ENCODE data around the gene COG1. TPM values are rescaled to one million over a fixed set of nuclear protein-coding genes. Genes with fewer than 3 reads are reported as not detected.
A peak's percentile ranks its signal among the peaks of the same experiment; 100 is the strongest.

COG1 gene
- total RNA-seq, 1 donor from 2014 or later, result 31.5 TPM

GRCh38 chr17:73179387-73179786, 13.5 kb upstream of the COG1 start:
- no peak overlapping the region for H3K27ac Mint-ChIP-seq
- H3K4me1 Mint-ChIP-seq (ENCODE audit: low read depth), result no peaks in the 10 kb centered on the region
- no peaks in the 10 kb centered on the region for H3K9me3 Mint-ChIP-seq
- H3K36me3 Mint-ChIP-seq (ENCODE audit: low read depth), result no peaks in the 10 kb centered on the region
- intact Hi-C loops (cut with micrococcal nuclease), result no loop called here
- no peak overlapping the region for H3K4me3 Mint-ChIP-seq (ENCODE audit: low read depth)
- DNase-seq (ENCODE audit: low spot score), result no peak
- H3K27me3 Mint-ChIP-seq (ENCODE audit: low read depth), result no peaks in the 10 kb centered on the region

GRCh38 chr17:73179878-73180277, 13.0 kb upstream of the COG1 start:
- H3K27ac Mint-ChIP-seq, result no peak overlapping the region
- no peak overlapping the region for H3K4me3 Mint-ChIP-seq (ENCODE audit: low read depth)
- H3K4me1 Mint-ChIP-seq (ENCODE audit: low read depth), result no peaks in the 10 kb centered on the region
- no peak for DNase-seq (ENCODE audit: low spot score)
- intact Hi-C loops (cut with micrococcal nuclease), result no loop called here
- H3K9me3 Mint-ChIP-seq, result no peaks in the 10 kb centered on the region
- no peaks in the 10 kb centered on the region for H3K36me3 Mint-ChIP-seq (ENCODE audit: low read depth)
- H3K27me3 Mint-ChIP-seq (ENCODE audit: low read depth), result no peaks in the 10 kb centered on the region

GRCh38 chr17:73182616-73183310, 10.1 kb upstream of the COG1 start:
- H3K27me3 Mint-ChIP-seq (ENCODE audit: low read depth), result no peaks in the 10 kb centered on the region
- no peak for DNase-seq (ENCODE audit: low spot score)
- H3K36me3 Mint-ChIP-seq (ENCODE audit: low read depth), result no peaks in the 10 kb centered on the region
- intact Hi-C loops (cut with micrococcal nuclease), result no loop called here
- no peak overlapping the region for H3K27ac Mint-ChIP-seq
- no peaks in the 10 kb centered on the region for H3K9me3 Mint-ChIP-seq
- H3K4me3 Mint-ChIP-seq (ENCODE audit: low read depth), result no peak overlapping the region
- no peaks in the 10 kb centered on the region for H3K4me1 Mint-ChIP-seq (ENCODE audit: low read depth)

GRCh38 chr17:73184136-73184993, 8.5 kb upstream of the COG1 start:
- Mint-ChIP-seq H3K27ac (peak overlapping the region; percentile 8), H3K4me1 (ENCODE audit: low read depth) (no peaks in the 10 kb centered on the region)

GRCh38 chr17:73186283-73187050, 6.4 kb upstream of the COG1 start:
- Mint-ChIP-seq H3K27me3 (ENCODE audit: low read depth) (no peaks in the 10 kb centered on the region), H3K27ac (no peak overlapping the region), H3K36me3 (ENCODE audit: low read depth) (peaks cover 3% of the 10 kb centered on the region), H3K4me3 (ENCODE audit: low read depth) (no peak overlapping the region), H3K9me3 (no peaks in the 10 kb centered on the region), H3K4me1 (ENCODE audit: low read depth) (peaks cover 7% of the 10 kb centered on the region)
- intact Hi-C loops (cut with micrococcal nuclease), result no loop called here
- no peak for DNase-seq (ENCODE audit: low spot score)

More at GRCh38 chr17:73184136-73184993, 8.5 kb upstream of the COG1 start:
- Mint-ChIP-seq H3K9me3 (no peaks in the 10 kb centered on the region), H3K4me3 (ENCODE audit: low read depth) (no peak overlapping the region), H3K36me3 (ENCODE audit: low read depth) (no peaks in the 10 kb centered on the region), H3K27me3 (ENCODE audit: low read depth) (no peaks in the 10 kb centered on the region)
- DNase-seq (ENCODE audit: low spot score), result no peak
- intact Hi-C loops (cut with micrococcal nuclease), result no loop called here

GRCh38 chr17:73187203-73187769, 5.6 kb upstream of the COG1 start:
- Mint-ChIP-seq H3K4me3 (ENCODE audit: low read depth) (no peak overlapping the region), H3K27ac (no peak overlapping the region), H3K4me1 (ENCODE audit: low read depth) (peaks cover 7% of the 10 kb centered on the region), H3K36me3 (ENCODE audit: low read depth) (peaks cover 3% of the 10 kb centered on the region), H3K27me3 (ENCODE audit: low read depth) (no peaks in the 10 kb centered on the region), H3K9me3 (no peaks in the 10 kb centered on the region)
- no peak for DNase-seq (ENCODE audit: low spot score)
- intact Hi-C loops (cut with micrococcal nuclease), result no loop called here

GRCh38 chr17:73188011-73188410, 4.8 kb upstream of the COG1 start:
- Mint-ChIP-seq H3K27ac (no peak overlapping the region), H3K4me3 (ENCODE audit: low read depth) (no peak overlapping the region), H3K27me3 (ENCODE audit: low read depth) (no peaks in the 10 kb centered on the region), H3K9me3 (no peaks in the 10 kb centered on the region), H3K4me1 (ENCODE audit: low read depth) (peaks cover 8% of the 10 kb centered on the region), H3K36me3 (ENCODE audit: low read depth) (peaks cover 3% of the 10 kb centered on the region)
- intact Hi-C loops (cut with micrococcal nuclease), result no loop called here
- DNase-seq (ENCODE audit: low spot score), result no peak

- intact Hi-C loops (cut with micrococcal nuclease), result loop anchor here (5.0 kb wide), 1 partner anchor 123 kb away; the partner anchor contains the start of gene CDC42EP4
- peaks cover 3% of the 10 kb centered on the region for H3K36me3 Mint-ChIP-seq (ENCODE audit: low read depth)
Measured at GRCh38 chr17:73189417-73190099, 3.3 kb upstream of the COG1 start.

GRCh38 chr17:73191443-73192205, 1.2 kb upstream of the COG1 start:
- Mint-ChIP-seq H3K9me3 (no peaks in the 10 kb centered on the region), H3K27me3 (ENCODE audit: low read depth) (no peaks in the 10 kb centered on the region), H3K4me1 (ENCODE audit: low read depth) (peaks cover 15% of the 10 kb centered on the region), H3K4me3 (ENCODE audit: low read depth) (peak overlapping the region; percentile 93), H3K27ac (peak overlapping the region; percentile 73), H3K36me3 (ENCODE audit: low read depth) (peaks cover 15% of the 10 kb centered on the region)
- intact Hi-C loops (cut with micrococcal nuclease), result loop anchor here (1.0 to 5.0 kb wide), 5 partner anchors 36 to 599 kb away; partner anchors contain the start of gene CDC42EP4
- peak; percentile 50 for DNase-seq (ENCODE audit: low spot score)

More at GRCh38 chr17:73189417-73190099, 3.3 kb upstream of the COG1 start:
- H3K4me1 Mint-ChIP-seq (ENCODE audit: low read depth), result peaks cover 14% of the 10 kb centered on the region
- no peak for DNase-seq (ENCODE audit: low spot score)
- no peaks in the 10 kb centered on the region for H3K27me3 Mint-ChIP-seq (ENCODE audit: low read depth)
- H3K4me3 Mint-ChIP-seq (ENCODE audit: low read depth), result no peak overlapping the region
- H3K27ac Mint-ChIP-seq, result no peak overlapping the region
- no peaks in the 10 kb centered on the region for H3K9me3 Mint-ChIP-seq

- peak overlapping the region; percentile 94 for H3K27ac Mint-ChIP-seq
- peak overlapping the region; percentile 93 for H3K4me3 Mint-ChIP-seq (ENCODE audit: low read depth)
- no peaks in the 10 kb centered on the region for H3K9me3 Mint-ChIP-seq
- H3K4me1 Mint-ChIP-seq (ENCODE audit: low read depth), result peaks cover 15% of the 10 kb centered on the region
- peak; percentile 71 for DNase-seq (ENCODE audit: low spot score)
- no peaks in the 10 kb centered on the region for H3K27me3 Mint-ChIP-seq (ENCODE audit: low read depth)
- H3K36me3 Mint-ChIP-seq (ENCODE audit: low read depth), result peaks cover 21% of the 10 kb centered on the region
- intact Hi-C loops (cut with micrococcal nuclease), result loop anchor here (2.0 to 5.0 kb wide), 2 partner anchors 120 to 600 kb away; partner anchors contain the start of gene CDC42EP4
Measured at GRCh38 chr17:73192206-73192893, 505 bp upstream of the COG1 start.
